ENCODE data around the gene TGFBR3L. TPM values are rescaled to one million over a fixed set of nuclear protein-coding genes. Genes with fewer than 3 reads are reported as not detected.

Gene TGFBR3L
- total and polyA plus RNA-seq, 2 of the 4 experiments (the other 2 are of a cell fraction), result 0.94 TPM; not detected in 1

DNA sequence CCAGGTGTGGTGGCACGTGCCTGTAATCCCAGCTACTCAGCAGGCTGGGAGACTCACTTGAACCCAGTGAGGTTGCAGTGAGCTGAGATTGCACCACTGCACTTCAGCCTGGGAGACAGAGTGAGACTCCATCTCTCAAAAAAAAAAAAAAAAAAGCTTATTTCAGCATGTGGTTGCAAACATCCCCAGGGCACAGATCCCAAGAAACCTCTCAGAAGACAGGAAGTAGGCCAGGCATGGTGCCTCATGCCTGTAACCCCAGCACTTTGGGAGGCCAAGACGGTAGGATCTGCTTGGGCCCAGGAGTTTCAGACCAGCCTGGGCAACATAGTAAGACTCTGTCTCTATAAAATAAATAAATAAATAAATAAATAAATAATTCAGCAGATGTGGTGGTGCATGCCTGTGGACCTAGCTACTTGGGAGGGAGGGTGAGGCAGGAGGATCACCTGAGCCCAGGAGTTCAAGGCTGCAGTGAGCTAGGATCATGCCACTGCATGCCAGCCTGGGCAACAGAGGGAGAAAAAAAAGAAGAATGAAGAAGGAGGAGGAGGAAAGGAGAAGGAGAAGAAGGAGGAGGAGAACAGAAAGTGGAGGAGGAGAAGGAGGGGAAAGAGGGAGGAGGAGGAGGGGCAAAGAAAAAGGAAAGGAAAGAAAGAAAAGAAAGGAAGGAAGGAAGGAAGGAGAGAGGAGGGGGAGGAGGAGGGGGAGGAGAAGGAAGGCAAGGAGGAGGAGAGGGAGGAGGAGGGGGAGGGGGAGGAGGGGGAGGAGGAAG is 30.6 kb upstream of the TGFBR3L start (continued):
- no peak for TF ChIP-seq MAZ (IDR thresholded peaks at IDR 0.05; ENCODE audit: borderline replicate concordance, low read depth, low read length)

GRCh38 chr19:7885818-7886217 is 28.8 kb upstream of the TGFBR3L start:
- in situ Hi-C loops (cut with MboI; ENCODE audit: low sequenced_read_pairs), result no loop called here
- Histone ChIP-seq H3K56ac (ENCODE audit: extremely low read depth, insufficient read depth, low read length) (no peak overlapping the region), H3K18ac (ENCODE audit: low read depth, low read length) (no peak overlapping the region), H3K9me1 (ENCODE audit: insufficient read depth, low read length) (0 out of 2 replicates have a peak, but pooled peaks cover 2% of the 10 kb centered on the region), H2BK120ac (ENCODE audit: low read depth, low read length) (no peak overlapping the region), H4K91ac (ENCODE audit: insufficient read depth, low read depth, low read length) (no peak overlapping the region), H3K14ac (replicated peaks; ENCODE audit: low read depth, low read length) (no peak overlapping the region), H2BK5ac (ENCODE audit: low read depth, low read length, poor library complexity, severe bottlenecking) (no peak overlapping the region), H2BK15ac (ENCODE audit: low read depth, low read length) (no peak overlapping the region), H3K23ac (ENCODE audit: low read depth, low read length) (no peak overlapping the region), H4K20me1 (ENCODE audit: insufficient read depth, low read length) (no peaks in the 10 kb centered on the region), H3K27ac (ENCODE audit: insufficient read depth, low read length) (no peak overlapping the region), H3K4me3 (ENCODE audit: insufficient read depth, low read depth, low read length) (no peak overlapping the region), H3K9me3 (ENCODE audit: control insufficient read depth, insufficient read depth, low read length) (no peaks in the 10 kb centered on the region), H3K4me1 (ENCODE audit: control insufficient read depth, insufficient read depth, low read length) (peaks cover 3% of the 10 kb centered on the region; the same call in 1 of the 2 replicates), H3K4me2 (ENCODE audit: low read depth, low read length) (no peak overlapping the region), H3K4ac (ENCODE audit: low read depth, low read length) (no peak overlapping the region), H2AFZ (replicated peaks; ENCODE audit: low read length, poor library complexity) (no peak overlapping the region), H3K9ac (ENCODE audit: low read depth, low read length) (no peak overlapping the region), H4K5ac (ENCODE audit: low read depth, low read length) (no peak overlapping the region), H4K8ac (ENCODE audit: low read depth in 2 of 2, low read length in 2 of 2) (no peak overlapping the region), H3K79me1 (ENCODE audit: low read depth in 1 of 2, low read length in 2 of 2) (peaks cover 6 to 17% of the 10 kb centered on the region in 2 experiments), H3K36me3 (ENCODE audit: control insufficient read depth, insufficient read depth, low read length) (no peaks in the 10 kb centered on the region), H3K27me3 (ENCODE audit: control insufficient read depth, insufficient read depth, low read length) (no peaks in the 10 kb centered on the region), H2AK9ac (replicated peaks; ENCODE audit: low read depth, low read length, poor library complexity) (no peak overlapping the region), H2AK5ac (ENCODE audit: low read depth, low read length) (no peak overlapping the region), H2BK20ac (ENCODE audit: low read depth, low read length) (no peak overlapping the region)
- dilution Hi-C loops (cut with HindIII; ENCODE audit: low sequenced_read_pairs, unreplicated experiment), result no loop called here
- CTCF ChIA-PET, result interaction anchor here (0.6 to 0.8 kb wide), 2 partner anchors 12 to 13 kb away, joined by 3 to 4 read pairs; no protein-coding TSS in a partner anchor
- intact Hi-C loops (cut with micrococcal nuclease), result no loop called here
- no CpG with 5 or more reads among the region's 8 CpGs for WGBS, 2 experiments (ENCODE audit: extremely low coverage in 2 of 2, insufficient read length in 1 of 2)
- no peak for ATAC-seq (ENCODE audit: low read depth)
- no peak for DNase-seq
- POLR2A ChIA-PET (ENCODE audit: unreplicated experiment), result interaction anchor here (0.9 kb wide), 1 partner anchor 14 kb away, joined by 9 read pairs; no protein-coding TSS in a partner anchor
- BruUV-seq (replicated peaks), result no TSS peak
- TF ChIP-seq FOS (IDR thresholded peaks at IDR 0.05; ENCODE audit: low read depth, low read length) (no peak), CHD1 (IDR thresholded peaks at IDR 0.05; ENCODE audit: low read depth, low read length) (no peak), MAZ (IDR thresholded peaks at IDR 0.05; ENCODE audit: borderline replicate concordance, low read depth, low read length) (no peak), ELK1 (IDR thresholded peaks at IDR 0.05; ENCODE audit: borderline replicate concordance, low read depth, low read length) (no peak), MXI1 (IDR thresholded peaks at IDR 0.05; ENCODE audit: borderline replicate concordance, low read depth, low read length) (no peak), RAD21 (IDR thresholded peaks at IDR 0.05; ENCODE audit: low read length) (no peak), SMC3 (IDR thresholded peaks at IDR 0.05; ENCODE audit: low read depth, low read length) (no peak), BHLHE40 (IDR thresholded peaks at IDR 0.05; ENCODE audit: low read depth, low read length) (no peak), RFX5 (IDR thresholded peaks at IDR 0.05; ENCODE audit: low read depth, low read length) (no peak), CEBPB (IDR thresholded peaks at IDR 0.05; ENCODE audit: low read depth, low read length) (no peak)
- TF ChIP-seq, protein P1, sequence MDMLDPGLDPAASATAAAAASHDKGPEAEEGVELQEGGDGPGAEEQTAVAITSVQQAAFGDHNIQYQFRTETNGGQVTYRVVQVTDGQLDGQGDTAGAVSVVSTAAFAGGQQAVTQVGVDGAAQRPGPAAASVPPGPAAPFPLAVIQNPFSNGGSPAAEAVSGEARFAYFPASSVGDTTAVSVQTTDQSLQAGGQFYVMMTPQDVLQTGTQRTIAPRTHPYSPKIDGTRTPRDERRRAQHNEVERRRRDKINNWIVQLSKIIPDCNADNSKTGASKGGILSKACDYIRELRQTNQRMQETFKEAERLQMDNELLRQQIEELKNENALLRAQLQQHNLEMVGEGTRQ (IDR thresholded peaks at IDR 0.05; ENCODE audit: low read depth, low read length), result no peak
- TF ChIP-seq, protein P2, sequence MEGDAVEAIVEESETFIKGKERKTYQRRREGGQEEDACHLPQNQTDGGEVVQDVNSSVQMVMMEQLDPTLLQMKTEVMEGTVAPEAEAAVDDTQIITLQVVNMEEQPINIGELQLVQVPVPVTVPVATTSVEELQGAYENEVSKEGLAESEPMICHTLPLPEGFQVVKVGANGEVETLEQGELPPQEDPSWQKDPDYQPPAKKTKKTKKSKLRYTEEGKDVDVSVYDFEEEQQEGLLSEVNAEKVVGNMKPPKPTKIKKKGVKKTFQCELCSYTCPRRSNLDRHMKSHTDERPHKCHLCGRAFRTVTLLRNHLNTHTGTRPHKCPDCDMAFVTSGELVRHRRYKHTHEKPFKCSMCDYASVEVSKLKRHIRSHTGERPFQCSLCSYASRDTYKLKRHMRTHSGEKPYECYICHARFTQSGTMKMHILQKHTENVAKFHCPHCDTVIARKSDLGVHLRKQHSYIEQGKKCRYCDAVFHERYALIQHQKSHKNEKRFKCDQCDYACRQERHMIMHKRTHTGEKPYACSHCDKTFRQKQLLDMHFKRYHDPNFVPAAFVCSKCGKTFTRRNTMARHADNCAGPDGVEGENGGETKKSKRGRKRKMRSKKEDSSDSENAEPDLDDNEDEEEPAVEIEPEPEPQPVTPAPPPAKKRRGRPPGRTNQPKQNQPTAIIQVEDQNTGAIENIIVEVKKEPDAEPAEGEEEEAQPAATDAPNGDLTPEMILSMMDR (conservative IDR thresholded peaks at IDR 0.05; ENCODE audit: low read depth, low read length), result no peak

Measured in IMR-90 (cell line).